ENCODE measurements around the gene CD83. TPM values are rescaled to one million over a fixed set of nuclear protein-coding genes. Genes with fewer than 3 reads are reported as not detected.

CD83 gene
- total and polyA plus RNA-seq, 9 of the 15 experiments (the other 6 are each of a cell fraction or from before 2014, with no cell fraction given): 2.5 to 4.1 (median 3.4) TPM

Small RNAs within 50 kb of the gene (small RNA-seq; reads per million reads assigned to genes)
- gene RNU7-133P: not detected

Other genes starting within 250 kb of the CD83 start
- gene RNF182, start 192.8 kb upstream of the CD83 start, total RNA-seq (2014; rRNA removed): 13.4 and 15.2 TPM in 2 replicates
- gene RNF182, start 192.8 kb upstream of the CD83 start, total RNA-seq (2014; rRNA removed; fragmentation: Illumina TruSeq; extraction: Trizol): 21.3 and 25.3 TPM in 2 replicates
- gene RNF182, start 192.8 kb upstream of the CD83 start, total RNA-seq (2015; rRNA removed; fragmentation: Illumina TruSeq; extraction: Trizol): 13.6 and 15.6 TPM in 2 replicates
- 21.3 and 22.8 TPM in 2 replicates for gene RNF182, start 192.8 kb upstream of the CD83 start, total RNA-seq (2021)
- 19.7 and 25.2 TPM in 2 replicates for gene RNF182, start 192.8 kb upstream of the CD83 start, polyA plus RNA-seq (2011; rRNA removed)
- 21.9 and 22.0 TPM in 2 replicates for gene RNF182, start 192.8 kb upstream of the CD83 start, polyA plus RNA-seq (2014; fragmentation: Illumina TruSeq; extraction: Trizol)
- 10 to 100 TPM; 15.7 to 17.5 TPM for gene RNF182, start 192.8 kb upstream of the CD83 start, polyA plus RNA-seq (2014; fragmentation: Nextera tagmentation; extraction: Ambion mirVana)
- 12.0 and 12.8 TPM in 2 replicates for gene RNF182, start 192.8 kb upstream of the CD83 start, polyA plus RNA-seq (2014; rRNA removed)

Measured in K562 (cell line).